Measurements from ENCODE around the gene LMX1A.

LMX1A gene

DNA sequence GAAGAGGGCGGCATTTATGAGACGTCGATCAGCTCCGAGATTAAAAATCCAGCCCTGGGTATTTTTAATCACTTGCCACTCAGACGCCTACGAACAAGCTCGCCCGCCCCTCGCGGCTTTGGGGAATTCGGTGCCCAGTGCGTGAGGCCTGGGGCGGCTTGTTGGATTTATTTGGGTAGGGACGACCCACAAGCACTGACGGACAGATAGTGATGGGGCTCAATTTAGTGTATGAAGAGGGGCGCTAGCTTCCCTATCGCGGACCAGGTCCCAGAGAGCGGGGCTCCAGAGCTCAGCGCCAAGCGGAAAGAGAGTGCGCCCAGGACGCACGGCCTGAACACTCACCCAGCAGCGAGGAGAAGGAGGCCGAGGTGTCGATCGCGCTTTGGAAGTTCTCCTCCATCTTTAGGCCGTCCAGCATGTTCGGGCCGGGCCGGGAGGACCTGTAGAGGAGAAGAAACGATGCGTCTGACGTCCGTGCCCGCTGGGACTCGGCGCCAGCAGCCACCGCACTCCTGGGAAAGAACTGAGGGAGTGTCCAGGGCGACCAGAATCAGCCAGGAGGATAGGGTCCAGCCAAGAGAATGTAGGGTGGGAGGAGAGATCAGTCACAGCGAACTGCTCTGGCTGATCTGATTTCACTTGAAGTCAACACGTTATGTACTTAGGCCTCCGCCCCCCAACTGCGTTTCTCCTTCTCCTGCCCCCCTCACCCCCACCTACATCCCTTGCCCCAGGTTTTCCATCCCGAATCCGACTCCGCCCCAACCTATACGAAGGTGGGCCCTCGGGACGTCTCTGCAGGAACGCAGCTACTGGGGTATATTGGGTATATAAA is 1.2 kb downstream of the LMX1A start:
- Histone ChIP-seq H3K27me3 (ENCODE audit: insufficient read depth, poor library complexity, severe bottlenecking) (peaks cover 77% of the 10 kb centered on the region), H3K4me3 (replicated peaks; ENCODE audit: insufficient read depth, low read length) (no peak overlapping the region), H3K27ac (replicated peaks) (no peak overlapping the region)
- TF ChIP-seq, protein P1, sequence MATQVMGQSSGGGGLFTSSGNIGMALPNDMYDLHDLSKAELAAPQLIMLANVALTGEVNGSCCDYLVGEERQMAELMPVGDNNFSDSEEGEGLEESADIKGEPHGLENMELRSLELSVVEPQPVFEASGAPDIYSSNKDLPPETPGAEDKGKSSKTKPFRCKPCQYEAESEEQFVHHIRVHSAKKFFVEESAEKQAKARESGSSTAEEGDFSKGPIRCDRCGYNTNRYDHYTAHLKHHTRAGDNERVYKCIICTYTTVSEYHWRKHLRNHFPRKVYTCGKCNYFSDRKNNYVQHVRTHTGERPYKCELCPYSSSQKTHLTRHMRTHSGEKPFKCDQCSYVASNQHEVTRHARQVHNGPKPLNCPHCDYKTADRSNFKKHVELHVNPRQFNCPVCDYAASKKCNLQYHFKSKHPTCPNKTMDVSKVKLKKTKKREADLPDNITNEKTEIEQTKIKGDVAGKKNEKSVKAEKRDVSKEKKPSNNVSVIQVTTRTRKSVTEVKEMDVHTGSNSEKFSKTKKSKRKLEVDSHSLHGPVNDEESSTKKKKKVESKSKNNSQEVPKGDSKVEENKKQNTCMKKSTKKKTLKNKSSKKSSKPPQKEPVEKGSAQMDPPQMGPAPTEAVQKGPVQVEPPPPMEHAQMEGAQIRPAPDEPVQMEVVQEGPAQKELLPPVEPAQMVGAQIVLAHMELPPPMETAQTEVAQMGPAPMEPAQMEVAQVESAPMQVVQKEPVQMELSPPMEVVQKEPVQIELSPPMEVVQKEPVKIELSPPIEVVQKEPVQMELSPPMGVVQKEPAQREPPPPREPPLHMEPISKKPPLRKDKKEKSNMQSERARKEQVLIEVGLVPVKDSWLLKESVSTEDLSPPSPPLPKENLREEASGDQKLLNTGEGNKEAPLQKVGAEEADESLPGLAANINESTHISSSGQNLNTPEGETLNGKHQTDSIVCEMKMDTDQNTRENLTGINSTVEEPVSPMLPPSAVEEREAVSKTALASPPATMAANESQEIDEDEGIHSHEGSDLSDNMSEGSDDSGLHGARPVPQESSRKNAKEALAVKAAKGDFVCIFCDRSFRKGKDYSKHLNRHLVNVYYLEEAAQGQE (IDR thresholded peaks at IDR 0.05; ENCODE audit: insufficient replicate concordance, low read depth), result no peak
- TF ChIP-seq GABPA (IDR thresholded peaks at IDR 0.05; ENCODE audit: low read depth) (no peak), SPI1 (IDR thresholded peaks at IDR 0.05; ENCODE audit: borderline replicate concordance, low read depth) (no peak), POLR2AphosphoS5 (IDR thresholded peaks at IDR 0.05; ENCODE audit: low read depth) (no peak)
- TF ChIP-seq, protein P2, sequence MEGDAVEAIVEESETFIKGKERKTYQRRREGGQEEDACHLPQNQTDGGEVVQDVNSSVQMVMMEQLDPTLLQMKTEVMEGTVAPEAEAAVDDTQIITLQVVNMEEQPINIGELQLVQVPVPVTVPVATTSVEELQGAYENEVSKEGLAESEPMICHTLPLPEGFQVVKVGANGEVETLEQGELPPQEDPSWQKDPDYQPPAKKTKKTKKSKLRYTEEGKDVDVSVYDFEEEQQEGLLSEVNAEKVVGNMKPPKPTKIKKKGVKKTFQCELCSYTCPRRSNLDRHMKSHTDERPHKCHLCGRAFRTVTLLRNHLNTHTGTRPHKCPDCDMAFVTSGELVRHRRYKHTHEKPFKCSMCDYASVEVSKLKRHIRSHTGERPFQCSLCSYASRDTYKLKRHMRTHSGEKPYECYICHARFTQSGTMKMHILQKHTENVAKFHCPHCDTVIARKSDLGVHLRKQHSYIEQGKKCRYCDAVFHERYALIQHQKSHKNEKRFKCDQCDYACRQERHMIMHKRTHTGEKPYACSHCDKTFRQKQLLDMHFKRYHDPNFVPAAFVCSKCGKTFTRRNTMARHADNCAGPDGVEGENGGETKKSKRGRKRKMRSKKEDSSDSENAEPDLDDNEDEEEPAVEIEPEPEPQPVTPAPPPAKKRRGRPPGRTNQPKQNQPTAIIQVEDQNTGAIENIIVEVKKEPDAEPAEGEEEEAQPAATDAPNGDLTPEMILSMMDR (IDR thresholded peaks at IDR 0.05; ENCODE audit: insufficient read depth, low read length), result no peak
- DNase-seq (ENCODE audit: low read depth in 1 of 2, low spot score in 1 of 2), result no peak

DNA sequence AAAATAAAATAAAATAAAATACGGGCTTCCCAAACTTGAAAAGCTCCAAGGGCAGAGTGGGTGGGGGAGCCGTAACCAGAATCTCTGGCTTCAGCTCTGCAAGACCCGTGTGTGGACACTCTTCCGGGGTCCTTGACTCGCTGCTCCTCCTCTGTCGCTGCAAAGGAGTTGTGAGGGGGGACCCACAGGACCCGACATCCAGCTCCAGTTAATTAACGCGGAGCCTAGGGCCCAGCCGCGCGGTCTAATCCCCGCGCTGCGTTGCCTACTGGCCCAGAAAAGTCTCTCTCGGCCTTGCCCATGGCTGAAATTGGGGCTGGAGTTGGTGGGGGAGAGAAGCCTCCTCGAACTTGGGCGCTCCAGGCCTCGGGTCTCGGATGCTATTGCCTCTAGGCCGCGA is 1.8 kb downstream of the LMX1A start:
- no peak for DNase-seq (ENCODE audit: low read depth in 1 of 2, low spot score in 1 of 2)
- TF ChIP-seq SPI1 (IDR thresholded peaks at IDR 0.05; ENCODE audit: borderline replicate concordance, low read depth), result no peak
- TF ChIP-seq, protein P2 (IDR thresholded peaks at IDR 0.05; ENCODE audit: insufficient read depth, low read length), result no peak
- TF ChIP-seq, protein P1 (IDR thresholded peaks at IDR 0.05; ENCODE audit: insufficient replicate concordance, low read depth), result no peak
- TF ChIP-seq POLR2AphosphoS5 (IDR thresholded peaks at IDR 0.05; ENCODE audit: low read depth), result no peak
- no peak for TF ChIP-seq GABPA (IDR thresholded peaks at IDR 0.05; ENCODE audit: low read depth)
- no peak overlapping the region for H3K27ac ChIP-seq (replicated peaks)
- H3K4me3 ChIP-seq (replicated peaks; ENCODE audit: insufficient read depth, low read length), result no peak overlapping the region
- peaks cover 79% of the 10 kb centered on the region for H3K27me3 ChIP-seq (ENCODE audit: insufficient read depth, poor library complexity, severe bottlenecking)

DNA sequence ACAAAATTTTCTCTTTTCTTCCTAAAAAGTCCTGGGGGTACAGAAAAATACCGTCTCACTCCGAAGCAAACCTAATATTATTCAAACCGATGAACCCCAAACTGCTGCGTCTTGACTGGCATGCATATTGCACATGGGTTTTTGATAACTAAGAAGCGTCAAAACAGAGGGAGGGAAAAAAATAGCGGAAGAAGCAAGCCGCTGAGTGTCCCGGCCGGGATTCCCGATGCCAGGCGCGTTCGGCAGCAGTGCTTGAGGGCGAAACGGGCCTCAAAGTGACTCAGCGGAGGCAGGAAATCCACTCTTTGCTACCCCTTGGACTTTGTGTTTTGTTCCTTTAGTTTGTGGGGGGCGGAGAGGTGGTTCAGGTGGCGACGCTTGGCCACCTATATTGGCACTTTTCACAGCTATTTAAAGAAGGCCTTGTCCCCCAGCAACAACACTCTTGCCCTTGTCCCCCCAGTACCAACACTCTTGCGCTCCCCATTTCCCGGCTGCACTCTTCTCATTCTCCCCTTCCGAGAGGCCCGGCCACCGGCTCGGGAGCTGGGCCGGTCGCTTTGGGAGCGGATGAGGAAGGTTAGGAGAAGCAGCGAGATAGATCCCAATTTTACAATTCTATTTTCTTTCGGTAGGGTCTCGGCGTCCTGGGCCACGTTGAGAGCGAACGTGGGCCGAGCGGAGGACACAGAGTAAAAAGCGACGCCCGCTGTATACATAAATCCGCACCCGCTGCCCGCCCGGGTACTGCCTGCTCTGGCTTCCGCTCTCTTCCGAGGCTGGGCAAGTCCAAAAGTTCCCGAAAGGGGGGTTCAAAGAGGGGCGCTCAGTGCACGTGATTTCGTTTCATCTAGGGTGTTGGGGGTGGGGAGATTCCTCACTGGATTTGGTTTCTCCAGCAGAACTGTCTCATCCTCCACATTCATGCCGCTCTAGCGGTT is 2.5 kb downstream of the LMX1A start:
- H3K27me3 ChIP-seq (ENCODE audit: insufficient read depth, poor library complexity, severe bottlenecking), result peaks cover 79% of the 10 kb centered on the region

More for the DNA sequence above, 2.5 kb downstream of the LMX1A start:
- Histone ChIP-seq H3K4me3 (replicated peaks; ENCODE audit: insufficient read depth, low read length) (no peak overlapping the region), H3K27ac (replicated peaks) (no peak overlapping the region)
- TF ChIP-seq SPI1 (IDR thresholded peaks at IDR 0.05; ENCODE audit: borderline replicate concordance, low read depth), result no peak
- TF ChIP-seq GABPA (IDR thresholded peaks at IDR 0.05; ENCODE audit: low read depth), result no peak
- TF ChIP-seq, protein P1 (IDR thresholded peaks at IDR 0.05; ENCODE audit: insufficient replicate concordance, low read depth), result no peak
- TF ChIP-seq POLR2AphosphoS5 (IDR thresholded peaks at IDR 0.05; ENCODE audit: low read depth), result no peak
- TF ChIP-seq, protein P2 (IDR thresholded peaks at IDR 0.05; ENCODE audit: insufficient read depth, low read length), result no peak
- DNase-seq (ENCODE audit: low read depth in 1 of 2, low spot score in 1 of 2), result no peak
